ENCODE results near the gene GALNT17.

The GALNT17 gene

GRCh38 chr7:71518880-71519279 is 386.9 kb downstream of the GALNT17 start:
- TF ChIP-seq ZNF488 (tag by site-specific recombination; IDR thresholded peaks at IDR 0.05) (no peak), ZNF311 (tag by site-specific recombination; IDR thresholded peaks at IDR 0.05; ENCODE audit: borderline replicate concordance) (no peak)
- ChIA-PET POLR2A (no interaction called here), CTCF (no interaction called here)

GRCh38 chr7:71521506-71521905 is 389.6 kb downstream of the GALNT17 start:
- CTCF ChIA-PET = no interaction called here
- no peaks in the 10 kb centered on the region for H3K4me1 ChIP-seq (ENCODE audit: control insufficient read depth, insufficient read depth, low read length)
- POLR2A ChIA-PET = no interaction called here
- no peak for TF ChIP-seq ZBTB6 (tag by site-specific recombination; IDR thresholded peaks at IDR 0.05)
- TF ChIP-seq ZNF37A (tag by site-specific recombination; IDR thresholded peaks at IDR 0.05) = no peak
- no peak for TF ChIP-seq OSR2 (tag by site-specific recombination; IDR thresholded peaks at IDR 0.05)
- no peak for TF ChIP-seq ZNF513 (tag by site-specific recombination; IDR thresholded peaks at IDR 0.05)
- no peak for TF ChIP-seq ZSCAN16 (tag by site-specific recombination; IDR thresholded peaks at IDR 0.05)
- no peak for TF ChIP-seq ZNF169 (tag by site-specific recombination; IDR thresholded peaks at IDR 0.05)
- no peak for TF ChIP-seq AEBP2 (tag by site-specific recombination; IDR thresholded peaks at IDR 0.05; ENCODE audit: borderline replicate concordance)
- no peak for TF ChIP-seq SP2 (tag by site-specific recombination; IDR thresholded peaks at IDR 0.05)
- no peak for TF ChIP-seq GLI2 (tag by site-specific recombination; IDR thresholded peaks at IDR 0.05; ENCODE audit: borderline replicate concordance, low read depth)
- TF ChIP-seq ZSCAN30 (tag by site-specific recombination; IDR thresholded peaks at IDR 0.05) = no peak
- TF ChIP-seq ZNF155 (tag by site-specific recombination; IDR thresholded peaks at IDR 0.05) = no peak
- no peak for TF ChIP-seq ZNF146 (tag by site-specific recombination; IDR thresholded peaks at IDR 0.05)
- no peak for TF ChIP-seq ZNF76 (tag by site-specific recombination; IDR thresholded peaks at IDR 0.05; ENCODE audit: borderline replicate concordance, low read depth)
- TF ChIP-seq ZNF394 (tag by site-specific recombination; IDR thresholded peaks at IDR 0.05; ENCODE audit: borderline replicate concordance) = no peak
- TF ChIP-seq WT1 (tag by site-specific recombination; IDR thresholded peaks at IDR 0.05) = no peak
- no peak for TF ChIP-seq ELK4 (IDR thresholded peaks at IDR 0.05; ENCODE audit: borderline replicate concordance, low read depth, low read length)
- TF ChIP-seq ZNF354C (tag by site-specific recombination; IDR thresholded peaks at IDR 0.05; ENCODE audit: borderline replicate concordance, low read depth) = no peak
- TF ChIP-seq ZNF423 (tag by site-specific recombination; IDR thresholded peaks at IDR 0.05) = no peak
- TF ChIP-seq ZNF335 (tag by site-specific recombination; conservative IDR thresholded peaks at IDR 0.05) = no peak
- no peak for TF ChIP-seq ZNF529 (tag by site-specific recombination; IDR thresholded peaks at IDR 0.05; ENCODE audit: insufficient replicate concordance)
- no peaks in the 10 kb centered on the region; a peak in 1 of 3 replicates for H3K36me3 ChIP-seq (ENCODE audit: control insufficient read depth in 2 of 2, insufficient read depth in 1 of 2, low read length in 2 of 2)
- H3K27ac ChIP-seq (ENCODE audit: extremely low read depth, low read depth, low read length) = no peak overlapping the region
- no peak overlapping the region for H3K4me3 ChIP-seq (ENCODE audit: low read depth, low read length)
- no peaks in the 10 kb centered on the region for H3K9me3 ChIP-seq (ENCODE audit: control insufficient read depth, insufficient read depth, low read depth, low read length)

More at GRCh38 chr7:71518880-71519279, 386.9 kb downstream of the GALNT17 start:
- no peaks in the 10 kb centered on the region for H3K9me3 ChIP-seq (ENCODE audit: control insufficient read depth, insufficient read depth, low read depth, low read length)
- no peaks in the 10 kb centered on the region; a peak in 1 of 3 replicates for H3K36me3 ChIP-seq (ENCODE audit: control insufficient read depth in 2 of 2, insufficient read depth in 1 of 2, low read length in 2 of 2)
- H3K27ac ChIP-seq (ENCODE audit: extremely low read depth, low read depth, low read length) = no peak overlapping the region
- H3K4me1 ChIP-seq (ENCODE audit: control insufficient read depth, insufficient read depth, low read length) = no peaks in the 10 kb centered on the region
- H3K4me3 ChIP-seq (ENCODE audit: low read depth, low read length) = no peak overlapping the region

Measured in HEK293 (cell line).